NCI-H1048 (cell line): ENCODE data around the gene MS4A18.

Experiments
- DNase-seq: peaks from one replicate; lab custom pipeline; 2025; lab: John Stamatoyannopoulos, UW

Gene MS4A18

GRCh38 chr11:60788401-60789125, 64.0 kb downstream of the MS4A18 start:
- DNase-seq, result no peak

GRCh38 chr11:60790726-60791125, 66.2 kb downstream of the MS4A18 start:
- no peak for DNase-seq

GRCh38 chr11:60791153-60791933, 66.8 kb downstream of the MS4A18 start:
- DNase-seq, result no peak

DNA sequence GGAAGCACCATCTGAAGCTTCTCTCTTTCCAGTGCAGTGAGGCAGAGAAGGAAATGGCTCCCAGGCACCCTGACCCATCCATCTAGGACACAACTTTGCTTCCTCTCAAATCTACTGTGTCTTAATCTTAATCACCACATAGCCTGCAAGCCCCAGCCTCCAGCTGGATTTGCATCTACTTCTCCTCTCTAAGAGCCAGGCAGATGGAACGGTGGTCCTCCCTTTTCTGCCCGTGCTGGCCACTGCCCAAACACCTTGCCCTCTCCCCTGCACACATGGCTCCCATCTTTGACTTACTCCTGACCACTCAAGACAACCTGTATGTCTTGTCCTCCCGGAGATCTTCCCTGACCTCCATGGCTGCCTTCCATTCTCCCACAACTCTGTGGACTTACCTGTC, 68.0 kb downstream of the MS4A18 start:
- DNase-seq, result no peak
